Esophagus squamous epithelium (tissue), 4 donors: ENCODE measurements around the gene PHACTR3.

Experiments
- CTCF ChIP-seq, 6 experiments: fragments of 450-650 bp in 4 of 6; fragments of 200-600 bp in 2 of 6; sonication (generic) in 2 of 6; IDR thresholded peaks; one replicate each; pipeline ENCODE4 v1.5.1; 2016 to 2019; ENCODE audit warnings: antibody characterized with exemption in 6 of 6, mild to moderate bottlenecking in 4 of 6, moderate library complexity in 4 of 6
- POLR2A ChIP-seq, 4 donors: fragments of 450-650 bp; IDR thresholded peaks; one replicate each; pipeline ENCODE4 v1.6.1; 2017; ENCODE audit warnings: antibody characterized with exemption in 4 of 4, mild to moderate bottlenecking in 4 of 4, moderate library complexity in 3 of 4

DNA sequence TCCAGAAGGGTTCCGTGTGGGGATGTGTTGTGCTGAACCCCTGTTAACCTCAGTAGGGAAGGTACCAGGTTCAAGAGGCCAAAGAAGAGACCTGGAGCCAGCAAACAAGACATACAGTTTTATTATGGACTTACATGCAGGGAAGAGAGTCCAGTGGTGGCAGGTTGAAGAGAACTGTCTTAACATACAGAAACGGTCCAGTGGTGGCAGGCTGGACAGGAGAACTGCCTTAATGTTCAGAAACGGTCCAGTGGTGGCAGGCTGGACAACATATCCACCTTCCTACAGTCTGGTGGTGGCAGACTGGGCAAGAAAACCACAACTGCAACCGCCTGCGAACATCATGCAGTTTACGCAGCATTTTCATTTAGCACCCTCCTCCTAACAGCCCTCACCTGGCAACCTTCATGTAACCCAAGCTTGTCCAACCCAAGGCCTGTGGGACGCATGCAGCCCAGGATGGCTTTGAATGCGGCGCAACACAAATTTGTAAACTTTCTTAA is 75.9 kb downstream of the PHACTR3 start:
- TF ChIP-seq CTCF (IDR thresholded peaks at IDR 0.05) (no peak), POLR2A (IDR thresholded peaks at IDR 0.05) (no peak)
